ENCODE data around the gene MYO7A. TPM values are rescaled to one million over a fixed set of nuclear protein-coding genes. Genes with fewer than 3 reads are reported as not detected.

MYO7A gene
- total and polyA plus RNA-seq, 2 experiments from 2014 or later, result 1.8 to 5.4 TPM

- 0 out of 2 replicates have a peak, but pooled peaks cover 2% of the 10 kb centered on the region for H3K9me2 ChIP-seq (ENCODE audit: insufficient read depth)
- DNase-seq (ENCODE audit: low spot score) (no peak), ATAC-seq (peak; percentile 3; the same call in 1 of the 3 replicates)
- no peak overlapping the region for H3K27ac ChIP-seq (ENCODE audit: low read depth)
- no peaks in the 10 kb centered on the region for H4K20me1 ChIP-seq (replicated peaks; ENCODE audit: insufficient read depth)
- no peaks in the 10 kb centered on the region for H3K36me3 ChIP-seq (ENCODE audit: insufficient read depth)
- peak overlapping the region; percentile 90 for H2AFZ ChIP-seq
- Mint-ChIP-seq H3K27me3 (ENCODE audit: insufficient read depth, low read depth, poor library complexity) (peaks cover 24% of the 10 kb centered on the region), H3K4me1 (peaks cover 62% of the 10 kb centered on the region), H3K36me3 (ENCODE audit: low read depth) (no peaks in the 10 kb centered on the region; the same call in 2 of the 3 replicates), H3K4me3 (peak overlapping the region; percentile 28; the same call in 1 of the 3 replicates), H3K9me3 (peaks cover 5% of the 10 kb centered on the region; the same call in 2 of the 3 replicates), H3K27ac (peak overlapping the region; percentile 52)
- H3K4me1 ChIP-seq (ENCODE audit: insufficient read depth), result peaks cover 38% of the 10 kb centered on the region
- H3K79me2 ChIP-seq (replicated peaks; ENCODE audit: insufficient read depth), result no peaks in the 10 kb centered on the region
- H3K4me3 ChIP-seq, result no peak overlapping the region
- H3K4me2 ChIP-seq, result peak overlapping the region; percentile 69
- TF ChIP-seq ZNF114 (CRISPR knock-in tag; IDR thresholded peaks at IDR 0.05) (no peak), EZH2 (IDR thresholded peaks at IDR 0.05; ENCODE audit: low read depth, unreplicated experiment) (no peak), JUNB (IDR thresholded peaks at IDR 0.05; ENCODE audit: unreplicated experiment) (no peak), POLR2AphosphoS5 (IDR thresholded peaks at IDR 0.05; ENCODE audit: low read depth) (no peak), ETS1 (IDR thresholded peaks at IDR 0.05) (no peak), NANOG (IDR thresholded peaks at IDR 0.05; ENCODE audit: borderline replicate concordance) (no peak), CTCF (conservative IDR thresholded peaks at IDR 0.05; ENCODE audit: low read depth in 2 of 2) (no peak), REST (IDR thresholded peaks at IDR 0.05; ENCODE audit: unreplicated experiment) (no peak), EZH2phosphoT487 (IDR thresholded peaks at IDR 0.05; ENCODE audit: unreplicated experiment) (no peak)
- no peaks in the 10 kb centered on the region for H3K27me3 ChIP-seq (ENCODE audit: insufficient read depth)
- H3F3A ChIP-seq (replicated peaks; ENCODE audit: low read depth), result no peaks in the 10 kb centered on the region
Measured at GRCh38 chr11:77175021-77175842, 47.2 kb downstream of the MYO7A start.
